Activated gamma-delta T cell treated with anti-CD3 and anti-CD28 coated beads, Interleukin-2, amount 50 U/mL, for 16 hours (primary cell): Measurements from ENCODE around the gene PPIC.

ENCODE experiments used
- DNase-seq: peaks from one replicate; pipeline ENCODE4 v3.0.0-alpha.2; 2020; ENCODE audit warnings: low read depth

Gene PPIC

DNA sequence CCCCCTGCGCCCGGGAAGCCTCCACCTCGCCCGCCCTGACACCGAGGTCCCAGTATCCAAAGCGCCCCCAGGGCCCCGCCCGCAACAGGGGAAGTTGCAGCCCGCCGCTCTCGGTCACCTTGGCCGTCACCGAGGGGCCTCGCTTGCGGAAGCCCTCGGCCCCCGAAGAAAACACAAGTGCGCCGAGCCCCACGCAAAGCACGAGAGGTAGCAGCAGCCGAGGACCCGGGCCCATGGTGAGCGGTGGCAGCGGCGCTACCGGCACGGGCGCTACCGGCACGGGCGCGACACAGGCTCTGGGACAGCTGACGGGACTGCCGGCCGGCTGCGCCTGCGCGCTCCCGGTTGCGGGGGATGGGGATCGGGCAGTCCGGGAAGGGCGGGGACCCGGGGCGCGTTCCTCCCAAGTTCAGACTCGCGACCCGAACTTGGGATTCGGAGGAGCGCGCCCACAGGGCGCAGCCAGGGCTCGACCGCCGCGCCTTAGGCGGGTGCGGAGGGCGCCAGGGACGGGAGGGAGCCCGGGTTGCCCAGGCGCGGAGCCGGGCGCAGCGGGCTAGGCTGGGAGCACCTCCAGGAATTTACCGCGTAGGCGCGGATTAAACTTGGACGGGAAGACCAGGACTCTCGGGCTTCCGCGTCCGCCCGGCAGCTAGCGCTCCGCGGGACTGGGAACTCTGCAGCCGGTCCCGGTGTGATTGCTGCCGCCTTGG is at the start of gene PPIC:
Gene PPIC, minus strand, starts transcription at position 335 of the 713 bp plus-strand sequence. Its CDS starts 100 bp downstream, at position 235.
- no peak for DNase-seq

DNA sequence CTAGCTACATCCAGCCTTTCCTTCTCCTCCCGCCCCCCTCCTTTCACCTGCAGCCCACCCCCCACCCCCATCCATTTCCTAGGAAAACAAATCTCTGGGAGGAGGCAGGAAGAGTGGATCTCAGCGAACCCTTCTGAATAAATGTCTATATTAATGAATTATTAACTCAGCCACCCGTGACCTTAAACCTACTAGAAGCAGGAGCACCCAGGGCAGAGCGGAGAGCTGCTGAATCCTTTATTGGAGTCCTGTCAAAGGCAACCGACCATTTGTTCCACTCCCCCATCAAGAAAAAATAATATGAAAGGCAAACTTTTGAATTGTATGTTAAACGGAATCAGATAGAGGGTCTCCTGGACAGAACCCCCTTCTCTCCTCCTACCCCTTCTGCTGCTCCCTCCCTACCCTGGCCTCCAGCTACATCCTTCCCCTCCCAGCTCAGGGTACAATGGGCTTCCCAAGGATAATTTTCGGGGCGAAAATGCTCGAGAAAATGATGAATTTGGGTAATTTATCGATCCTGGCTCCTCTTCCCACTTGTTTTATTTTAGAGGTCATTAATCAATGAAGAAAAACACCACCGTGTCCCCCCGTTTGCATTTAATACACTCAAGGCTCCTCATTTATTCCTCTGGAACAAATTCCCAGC is 49.2 kb upstream of the PPIC start:
- no peak for DNase-seq

DNA sequence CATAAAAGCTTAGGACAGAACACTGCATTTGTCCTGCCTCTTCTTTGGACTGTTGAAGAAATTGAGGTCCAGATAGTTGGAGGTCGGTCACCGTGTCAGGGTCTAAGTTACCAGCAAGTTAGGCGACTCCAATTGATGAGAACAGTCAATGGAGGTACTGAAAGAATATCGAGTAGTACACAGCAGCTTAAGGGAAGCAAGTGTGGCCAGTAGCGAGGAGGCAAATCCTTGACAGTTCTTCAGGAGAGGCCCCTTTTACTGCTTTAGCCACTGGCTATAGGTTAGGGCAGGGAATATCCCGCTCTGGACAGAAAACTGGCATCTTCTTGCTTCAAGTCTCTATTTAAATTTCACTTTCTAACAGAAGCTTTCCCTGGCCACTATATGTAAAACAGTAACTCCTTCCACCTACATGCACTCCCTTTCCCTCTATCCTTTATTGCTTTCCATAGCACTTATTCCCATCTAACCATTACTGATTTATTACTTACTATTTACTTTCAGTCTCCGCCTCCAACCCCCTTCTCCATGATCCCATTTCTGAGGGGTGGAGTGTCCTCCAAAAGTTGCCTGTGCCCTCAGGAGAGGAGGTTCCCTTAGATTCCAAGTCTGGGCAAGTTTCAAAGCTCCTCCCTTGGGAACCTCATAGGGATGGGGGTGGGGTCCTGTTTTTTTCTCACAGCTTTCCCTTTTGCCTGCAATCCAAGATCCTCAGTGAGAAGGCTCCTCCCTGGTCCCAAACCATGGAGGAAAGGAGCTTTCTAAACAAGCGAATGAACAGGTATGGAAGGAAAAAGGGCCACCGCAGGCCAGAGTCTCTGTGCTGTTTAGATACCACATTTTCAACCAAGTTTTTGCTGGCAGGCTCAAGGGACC is 48.4 kb upstream of the PPIC start:
- DNase-seq = no peak

DNA sequence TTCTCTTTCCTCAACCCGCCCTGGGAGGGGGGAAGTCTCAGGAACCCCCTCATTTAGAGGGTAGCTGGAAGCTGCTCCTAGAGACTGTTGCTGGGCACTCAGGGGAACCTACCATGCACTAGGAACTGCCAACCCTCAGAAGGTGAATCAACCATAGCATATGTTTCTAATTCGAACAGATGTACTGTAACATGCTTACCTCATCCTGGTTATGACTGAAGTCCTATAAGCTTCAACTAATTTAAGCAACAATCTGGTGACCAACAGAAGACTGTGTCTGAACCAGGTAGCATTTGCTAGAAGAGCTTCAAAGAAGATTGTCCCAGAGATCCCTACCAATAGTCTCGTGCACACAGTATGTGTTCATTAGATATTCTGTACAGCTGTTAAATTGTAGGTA is 46.8 kb upstream of the PPIC start:
- DNase-seq = no peak

DNA sequence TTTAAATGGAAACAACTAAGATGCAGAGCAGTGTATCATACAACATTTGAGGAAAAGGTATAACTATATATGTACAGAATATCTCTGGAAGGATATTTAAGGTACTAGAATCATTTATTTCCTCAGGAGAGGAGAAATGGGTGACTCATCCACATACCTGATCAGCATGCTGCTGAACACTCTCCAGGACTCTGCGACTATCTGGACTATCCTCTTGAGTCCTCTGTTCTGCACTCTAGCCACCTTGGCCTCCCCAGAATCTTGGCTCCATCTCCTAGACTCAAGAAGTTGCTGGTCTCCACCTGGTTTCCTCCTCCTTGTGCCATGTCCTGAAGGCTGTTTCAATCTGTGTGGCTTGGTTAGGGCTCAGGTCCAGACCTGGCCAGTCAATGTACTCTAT is 43.7 kb upstream of the PPIC start:
- DNase-seq = no peak

DNA sequence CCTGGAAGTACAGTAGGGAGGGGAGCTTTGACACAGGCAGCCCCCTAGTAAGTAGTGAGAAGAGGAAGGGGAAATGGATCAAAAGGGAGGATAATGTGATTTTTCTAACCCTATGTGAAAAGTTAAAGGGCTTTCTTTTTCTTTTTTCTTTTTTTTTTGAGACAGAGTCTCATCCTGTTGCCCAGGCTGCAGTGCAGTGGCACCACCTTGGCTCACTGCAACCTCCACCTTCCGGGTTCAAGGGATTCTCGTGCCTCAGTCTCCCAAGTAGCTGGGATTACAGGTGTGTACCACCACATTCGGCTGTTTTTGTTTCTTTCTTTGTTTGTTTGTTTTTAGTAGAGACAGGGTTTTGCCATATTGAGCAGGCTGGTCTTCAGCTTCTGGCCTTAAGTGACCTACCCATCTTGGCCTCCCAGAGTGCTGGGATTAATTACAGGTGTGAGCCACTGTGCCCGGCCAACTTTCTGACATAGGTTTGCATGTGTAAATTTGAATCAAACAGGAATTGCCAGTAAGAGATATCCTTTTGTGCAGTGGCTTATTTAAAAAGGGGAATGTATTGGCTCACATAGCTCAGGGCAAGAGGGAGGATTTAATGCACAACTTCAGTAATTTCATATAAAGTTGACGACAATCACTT is 39.1 kb upstream of the PPIC start:
- DNase-seq = no peak

DNA sequence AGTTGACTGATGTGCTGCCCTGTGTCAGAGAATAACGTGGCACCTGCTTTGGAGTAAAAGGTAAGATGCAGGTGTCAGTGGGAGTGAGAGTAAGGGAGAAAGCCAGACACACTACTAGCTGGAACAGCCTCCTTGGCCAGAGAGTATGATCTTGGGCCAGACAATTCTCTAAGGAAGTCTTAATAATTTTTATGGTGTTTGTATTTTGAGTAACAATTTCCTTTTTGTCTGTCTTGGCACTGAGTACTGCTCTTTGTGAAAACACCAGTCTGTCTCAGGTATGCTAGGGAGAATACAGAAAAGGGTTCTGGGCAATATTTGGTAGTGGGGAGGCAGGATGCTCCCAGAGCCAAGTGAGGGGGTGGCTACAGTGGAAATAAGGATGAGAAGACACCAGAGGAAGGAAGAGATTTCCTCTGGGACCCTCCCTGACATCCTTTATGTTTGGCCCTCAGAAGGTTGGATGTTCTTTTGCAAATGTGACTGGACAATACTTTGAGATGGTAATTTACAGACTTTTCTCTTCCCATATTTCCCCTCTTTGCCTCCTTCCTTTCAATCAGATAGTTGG is 31.9 kb upstream of the PPIC start:
- DNase-seq = no peak

DNA sequence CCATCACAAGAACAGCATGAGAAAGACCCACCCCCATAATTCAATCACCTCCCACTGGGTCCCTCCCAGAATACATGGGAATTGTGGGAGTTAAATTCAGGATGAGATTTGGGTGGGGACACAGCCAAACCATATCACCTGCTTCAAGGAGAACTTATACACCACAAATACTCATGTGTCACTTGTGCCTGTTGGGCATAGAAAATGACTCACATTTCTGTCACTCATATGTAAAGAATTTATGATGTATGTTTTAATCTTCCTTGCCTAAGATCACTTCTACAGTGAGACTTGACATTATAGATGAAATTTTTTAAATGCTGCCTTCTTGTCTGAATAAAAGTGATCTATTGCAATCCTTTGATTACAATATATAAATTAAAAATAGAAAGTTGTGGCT is 29.5 kb upstream of the PPIC start:
- no peak for DNase-seq

DNA sequence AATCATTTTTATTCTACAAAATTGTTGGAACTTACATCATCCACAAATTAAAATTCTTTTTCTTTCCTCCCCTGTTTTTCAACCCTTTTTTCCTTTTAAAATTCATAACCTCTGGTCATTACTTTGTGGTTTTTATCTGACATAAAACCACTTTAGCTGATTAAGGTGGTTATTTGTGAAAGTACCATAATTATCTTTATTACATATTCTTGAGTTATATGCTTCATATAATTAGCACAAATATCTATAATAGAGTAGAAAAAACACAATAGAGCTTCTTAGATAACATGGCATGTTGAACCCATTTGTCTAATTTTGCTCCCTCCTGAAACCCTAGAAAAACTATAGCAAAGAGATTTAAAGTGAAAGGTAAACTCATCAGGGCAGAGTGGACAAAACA is 22.9 kb upstream of the PPIC start:
- no peak for DNase-seq

DNA sequence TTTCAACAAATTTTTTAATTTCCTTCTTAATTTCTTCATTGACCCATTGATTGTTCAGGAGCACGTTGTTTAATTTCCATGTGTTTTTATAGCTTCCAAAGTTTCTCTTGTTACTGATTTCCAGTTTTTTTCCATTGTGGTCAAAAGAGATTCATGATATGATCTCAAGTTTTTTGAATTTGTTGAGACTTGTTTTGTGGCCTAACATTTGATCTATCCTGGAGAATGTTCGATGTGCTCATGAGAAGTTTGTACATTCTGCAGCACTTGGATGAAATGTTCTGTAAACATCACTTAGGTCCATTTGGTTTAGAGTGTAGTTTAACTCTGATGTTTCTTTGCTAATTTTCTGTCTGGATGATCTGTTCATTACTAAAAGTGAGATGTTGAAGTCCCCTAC is 14.7 kb upstream of the PPIC start:
- no peak for DNase-seq

DNA sequence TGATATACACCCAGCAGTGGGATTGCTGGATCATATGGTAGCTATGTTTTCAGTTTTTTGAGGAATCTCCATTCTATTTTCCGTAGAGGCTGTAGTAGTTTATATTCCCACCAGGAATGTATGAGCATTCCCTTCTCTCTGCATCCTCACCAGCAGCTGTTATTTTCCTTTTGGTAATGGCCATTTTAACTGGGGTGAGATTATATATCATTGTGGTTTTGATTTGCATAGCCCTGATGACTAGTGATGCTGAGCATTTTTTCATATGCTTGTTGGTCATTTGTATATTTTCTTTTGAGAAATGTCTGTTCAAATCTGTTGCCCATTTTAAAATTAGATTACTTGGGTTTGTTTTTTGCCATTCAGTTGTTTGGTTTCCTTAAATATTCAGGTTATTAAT is 11.2 kb upstream of the PPIC start:
- no peak for DNase-seq

DNA sequence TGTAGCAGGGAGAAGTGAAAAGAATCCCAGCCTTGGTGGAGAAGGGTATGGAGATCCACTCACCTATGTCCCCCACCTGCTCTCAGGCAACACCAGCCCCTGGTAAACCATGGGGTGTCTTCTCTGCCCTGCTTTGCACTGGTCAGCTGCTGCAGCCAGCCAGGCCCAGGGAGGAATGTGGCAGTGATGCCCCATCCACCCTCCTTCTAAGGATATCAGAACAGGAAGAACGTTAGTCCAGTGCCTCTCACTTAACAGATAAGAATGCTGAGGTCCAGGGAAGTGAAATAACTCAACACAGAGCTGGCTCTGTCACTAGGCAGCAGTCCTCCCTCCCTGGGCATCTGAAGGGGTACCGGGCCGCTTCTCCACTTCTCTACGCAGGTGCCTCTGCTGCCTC is 9.7 kb upstream of the PPIC start:
- DNase-seq = no peak

DNA sequence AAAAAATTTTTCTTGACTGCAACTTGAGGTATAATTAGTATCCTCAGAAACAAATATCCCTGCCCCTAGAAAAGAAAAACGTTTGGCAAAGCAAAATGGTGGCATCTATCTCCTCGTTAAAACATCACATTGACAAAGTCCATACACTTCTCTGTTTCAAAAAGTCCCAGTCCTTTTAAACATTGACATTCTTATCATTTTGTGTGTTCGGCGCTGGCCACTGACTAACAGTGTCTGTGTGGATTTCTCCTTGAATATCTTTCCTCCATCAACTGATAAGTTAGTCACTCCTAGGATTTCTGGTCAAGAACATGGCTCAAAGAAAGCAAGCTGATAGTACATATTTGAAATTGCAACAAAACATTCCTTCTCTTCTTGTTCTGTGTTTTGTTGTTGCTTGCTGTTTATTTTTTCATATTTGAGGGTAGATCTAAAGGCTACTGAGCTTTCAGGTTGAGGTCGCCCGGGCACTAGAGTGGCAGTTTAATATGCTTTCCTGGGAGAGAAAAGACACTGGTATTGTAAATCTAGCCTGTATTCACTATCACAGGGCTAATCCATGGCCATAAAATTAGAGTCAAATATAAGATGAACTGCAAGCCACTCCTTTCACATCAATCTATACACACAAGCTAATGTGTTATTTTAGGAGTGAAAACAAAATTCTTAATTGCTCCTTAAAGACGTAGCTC is 8.5 kb upstream of the PPIC start:
- DNase-seq = no peak

DNA sequence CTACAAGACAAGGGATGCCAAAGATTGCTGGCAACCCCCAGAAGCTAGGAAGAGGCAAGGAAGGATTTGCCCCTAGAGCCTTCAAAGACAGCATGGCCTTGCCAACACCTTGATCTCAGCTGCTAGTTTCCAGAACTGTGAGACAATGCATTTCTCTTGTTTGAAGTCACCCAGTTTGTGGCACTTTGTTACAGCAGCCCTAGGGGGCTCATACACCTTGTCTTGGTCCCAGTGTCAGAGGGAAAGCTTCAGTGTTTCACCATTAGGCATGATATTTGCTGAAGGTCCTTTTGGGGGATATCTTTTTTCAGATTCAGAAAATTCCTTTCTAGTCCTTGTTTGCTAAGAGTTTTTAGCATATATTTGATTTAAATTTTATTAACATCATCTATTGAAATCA is 3.1 kb upstream of the PPIC start:
- DNase-seq = no peak

DNA sequence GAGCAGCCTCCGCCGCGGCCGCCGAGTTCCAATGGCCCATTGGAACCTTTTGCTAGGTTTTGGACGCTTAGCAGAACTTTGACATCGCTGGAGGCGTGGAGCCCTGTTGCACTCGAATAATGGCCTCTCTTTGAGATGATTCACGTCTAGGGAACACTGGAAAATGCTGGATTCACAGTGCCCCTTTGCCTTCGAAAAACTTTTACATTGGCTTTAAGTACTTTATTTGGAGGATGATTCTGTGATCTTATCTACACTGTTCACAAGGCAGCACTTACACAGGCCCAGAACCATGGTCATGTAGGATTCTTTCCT is 536 bp upstream of the PPIC start:
- DNase-seq = no peak

DNA sequence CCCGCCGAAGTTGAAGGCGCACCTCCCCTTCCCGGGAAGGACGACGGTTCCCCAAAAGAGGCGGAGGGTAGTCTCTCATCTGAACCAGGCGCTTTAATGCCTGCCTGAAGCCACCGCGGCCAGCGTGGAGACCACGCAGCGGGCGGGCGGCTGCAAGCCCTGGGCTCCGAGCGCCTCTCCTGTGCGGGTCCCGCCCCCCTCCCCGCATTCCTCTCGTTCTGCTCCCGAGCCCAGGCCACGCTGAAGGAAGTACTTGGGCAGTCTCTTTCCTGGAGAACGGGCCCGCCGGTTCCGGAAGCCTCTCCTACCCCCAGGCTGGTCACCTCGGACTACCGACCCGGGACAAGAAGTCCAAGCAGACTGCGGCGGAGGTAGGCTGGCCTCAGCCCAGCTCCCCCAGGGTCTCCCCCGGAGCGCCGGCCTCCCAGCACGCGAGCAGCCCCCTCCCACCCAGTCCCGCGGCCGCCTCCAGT is 571 bp downstream of the PPIC start:
- no peak for DNase-seq

DNA sequence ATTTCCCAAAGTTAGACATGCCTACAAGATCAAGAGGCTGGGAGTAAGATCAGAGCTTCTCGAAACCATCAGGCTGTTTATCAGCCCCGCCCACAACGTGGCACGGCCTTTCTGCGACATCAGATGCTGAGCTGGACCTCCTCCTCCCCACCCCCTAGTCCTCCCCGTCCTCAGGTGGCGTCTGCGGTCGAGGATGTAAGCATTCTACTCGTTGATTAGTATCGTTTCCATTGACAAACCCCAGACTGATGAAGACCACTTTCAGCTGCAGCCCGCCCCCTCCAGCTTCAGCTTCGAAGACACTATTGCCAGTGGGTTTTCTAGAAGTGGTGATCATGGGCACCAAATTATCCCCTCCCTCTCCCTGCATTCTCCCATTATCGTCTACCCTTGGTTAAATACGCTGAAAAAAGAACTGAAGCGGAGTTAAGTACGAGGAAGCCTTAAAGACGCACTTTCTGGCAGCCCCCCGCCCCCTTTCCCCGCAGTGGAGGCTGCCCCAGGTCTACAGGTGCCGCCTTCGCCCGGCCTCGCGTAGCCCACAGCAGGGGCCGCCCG is 1.1 kb downstream of the PPIC start:
- DNase-seq = no peak

DNA sequence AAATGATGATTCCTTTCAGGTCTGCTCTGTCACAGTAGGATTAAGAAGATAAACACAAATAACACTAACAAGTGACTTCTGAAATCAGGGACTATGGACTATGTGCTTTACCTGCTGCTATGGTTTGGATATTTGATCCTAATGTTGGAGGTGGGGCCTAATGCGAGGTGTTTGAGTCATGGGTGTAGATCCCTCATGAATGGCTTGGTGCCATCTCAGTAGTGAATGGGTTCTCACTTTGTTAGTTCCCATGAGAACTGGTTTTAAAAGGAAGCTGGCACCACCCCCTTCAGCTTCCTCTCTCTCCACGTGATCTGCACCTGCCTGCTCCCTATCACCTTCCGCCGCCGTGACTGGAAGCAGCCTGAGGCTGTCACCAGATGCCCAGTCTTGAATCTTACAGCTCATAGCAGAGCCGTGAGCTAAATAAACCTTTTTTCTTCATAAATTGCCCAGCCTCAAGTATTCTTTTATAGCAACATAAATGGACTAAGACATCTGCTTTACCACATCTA is 3.3 kb downstream of the PPIC start:
- DNase-seq = no peak

DNA sequence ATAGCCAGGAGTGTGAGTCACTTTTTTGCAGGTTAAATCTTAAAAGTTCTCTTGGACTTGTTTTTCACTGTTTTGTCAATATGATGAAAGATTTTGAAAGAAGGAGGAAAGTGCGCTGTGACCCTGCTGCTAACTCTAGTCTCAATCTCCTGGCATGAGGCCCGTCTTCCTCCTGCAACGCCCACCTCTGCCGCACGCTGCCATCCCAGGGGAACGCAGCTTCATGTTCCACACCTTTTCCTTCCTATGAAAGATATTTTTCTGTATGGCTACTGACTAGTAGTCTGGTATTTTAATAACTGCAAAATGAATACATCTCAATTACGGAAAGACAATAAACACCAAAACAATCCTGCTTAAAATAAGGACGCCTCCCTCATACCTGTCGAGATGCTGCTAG is 8.3 kb downstream of the PPIC start:
- no peak for DNase-seq

DNA sequence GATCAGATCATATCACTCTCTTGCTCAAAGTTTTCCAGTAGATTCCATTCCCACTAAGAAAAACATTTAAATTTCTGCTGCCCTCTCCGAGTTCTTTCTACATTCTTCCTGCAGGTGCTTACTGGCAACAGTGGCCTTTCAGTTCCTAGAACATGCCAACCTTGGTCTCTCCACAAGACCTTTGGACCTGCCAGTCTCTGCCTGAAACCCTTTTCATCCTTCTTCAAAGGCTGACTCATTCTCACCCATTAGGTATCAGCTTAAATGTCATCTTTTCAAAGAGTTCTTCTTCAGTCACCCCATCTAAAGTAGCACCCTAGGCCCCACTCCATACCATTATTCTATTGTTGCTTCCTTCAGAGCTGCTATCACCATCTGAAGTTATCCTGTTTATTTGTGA is 21.8 kb downstream of the PPIC start:
- no peak for DNase-seq

DNA sequence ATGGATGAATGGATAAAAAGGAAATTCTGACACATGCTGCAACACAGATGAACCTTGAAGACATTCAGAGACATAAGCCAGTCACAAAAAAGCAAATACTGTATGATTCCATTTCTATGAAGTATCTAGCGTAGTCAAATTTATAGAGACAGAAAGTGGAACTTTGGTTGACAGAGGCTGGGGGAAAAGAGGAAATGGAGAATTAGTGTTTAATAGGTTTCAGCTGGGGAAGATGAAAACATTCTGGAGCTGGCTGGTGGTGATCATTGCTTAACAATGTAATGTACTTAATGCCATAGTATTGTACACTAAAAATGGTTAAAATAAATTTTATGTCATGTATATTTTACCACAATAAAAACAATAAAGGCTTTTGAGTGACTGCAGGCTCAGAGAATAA is 24.2 kb downstream of the PPIC start:
- no peak for DNase-seq
